Keratinocyte (primary cell): ENCODE data around the gene TMEM63B. TPM values are rescaled to one million over a fixed set of nuclear protein-coding genes. Genes with fewer than 3 reads are reported as not detected.

Source experiments
- DNase-seq: peaks from one replicate; pipeline ENCODE4 v3.0.0-alpha.2; 2011; ENCODE audit warnings: low read depth, missing footprints, low spot score
- FAIRE-seq: peaks from 2 replicates; lab custom pipeline; 2011; peaks lifted over from hg19 to GRCh38; lab: Jason Lieb, UNC
- H2AFZ ChIP-seq: 2 replicates; pipeline ENCODE4 v1.6.0; 2012; ENCODE audit warnings: low read length, control low read depth, inconsistent platforms; ENCODE audit not compliant: control insufficient read depth
- H3K27ac ChIP-seq: 2 replicates; pipeline ENCODE4 v1.5.1; 2011; ENCODE audit warnings: low read length; ENCODE audit not compliant: control insufficient read depth, insufficient read depth
- H3K27me3 ChIP-seq: 3 replicates; pipeline ENCODE4 v1.6.0; 2011; ENCODE audit warnings: low read length; ENCODE audit not compliant: control insufficient read depth, insufficient read depth; ENCODE audit errors: extremely low read depth
- H3K36me3 ChIP-seq, 2 experiments: 2 replicates in 1 of 2; 3 replicates in 1 of 2; pipeline ENCODE4 v1.5.1; 2011; ENCODE audit warnings: low read length in 2 of 2, mild to moderate bottlenecking in 1 of 2; ENCODE audit not compliant: control insufficient read depth in 2 of 2, insufficient read depth in 2 of 2; ENCODE audit errors: extremely low read depth in 1 of 2
- H3K4me1 ChIP-seq: 3 replicates; pipeline ENCODE4 v1.5.1; 2011; ENCODE audit warnings: low read length; ENCODE audit not compliant: control insufficient read depth, insufficient read depth; ENCODE audit errors: extremely low read depth
- H3K4me2 ChIP-seq: 3 replicates; pipeline ENCODE4 v1.6.0; 2011; ENCODE audit warnings: low read depth, low read length; ENCODE audit not compliant: control insufficient read depth, insufficient read depth; ENCODE audit errors: extremely low read depth
- H3K4me3 ChIP-seq, 3 experiments: fragments of 200-600 bp in 1 of 3; sonication (generic) in 1 of 3; 2 replicates in 2 of 3; 3 replicates in 1 of 3; pipeline ENCODE4 v1.5.1; 2011 to 2016; ENCODE audit warnings: low read length in 3 of 3, mild to moderate bottlenecking in 3 of 3, control low read depth in 2 of 3, inconsistent platforms in 1 of 3, low read depth in 1 of 3, mixed read lengths in 1 of 3, mixed run types in 1 of 3, moderate library complexity in 1 of 3; ENCODE audit not compliant: control insufficient read depth in 2 of 3, insufficient read depth in 2 of 3; ENCODE audit errors: extremely low read depth in 1 of 3
- H3K79me2 ChIP-seq: 2 replicates; pipeline ENCODE4 v1.6.0; 2012; ENCODE audit warnings: low read length; ENCODE audit not compliant: control insufficient read depth, insufficient read depth
- H3K9ac ChIP-seq: 3 replicates; pipeline ENCODE4 v1.6.0; 2011; ENCODE audit warnings: low read length; ENCODE audit not compliant: control insufficient read depth, insufficient read depth; ENCODE audit errors: extremely low read depth
- H3K9me1 ChIP-seq: 3 replicates; pipeline ENCODE4 v1.6.0; 2011; ENCODE audit warnings: low read length; ENCODE audit not compliant: control insufficient read depth, insufficient read depth; ENCODE audit errors: extremely low read depth
- H3K9me3 ChIP-seq: 2 replicates; pipeline ENCODE4 v1.5.1; 2012; ENCODE audit warnings: low read depth, low read length; ENCODE audit not compliant: control insufficient read depth
- H4K20me1 ChIP-seq: 3 replicates; pipeline ENCODE4 v1.6.0; 2011; ENCODE audit warnings: low read length; ENCODE audit not compliant: control insufficient read depth, insufficient read depth; ENCODE audit errors: extremely low read depth
- CTCF ChIP-seq, 3 experiments: IDR thresholded peaks in 1 of 3; conservative IDR thresholded peaks in 1 of 3; optimal IDR thresholded peaks in 1 of 3; 2 replicates in 2 of 3; 3 replicates in 1 of 3; pipeline versions ENCODE3 to v1.5.1; 2011; ENCODE audit warnings: low read length in 3 of 3, mild to moderate bottlenecking in 3 of 3, moderate library complexity in 2 of 3, control low read depth in 1 of 3, inconsistent platforms in 1 of 3; ENCODE audit not compliant: insufficient read depth in 2 of 3; ENCODE audit errors: extremely low read depth in 1 of 3
- EZH2 ChIP-seq: IDR thresholded peaks from one replicate; pipeline ENCODE4 v1.6.1; 2012; ENCODE audit warnings: inconsistent platforms, mild to moderate bottlenecking, low read length, moderate library complexity
- dilution Hi-C: fragments of 300-500 bp; cut with MboI; formaldehyde crosslinking; loops from one replicate; pipeline ENCODE4 v1.7.0; 2020; ENCODE audit warnings: low sequenced_read_pairs; ENCODE audit not compliant: extremely low pct_ligation_motif_present
- polyA plus RNA-seq, 5 experiments: library from polyadenylated mRNA; depleted of rRNA in 3 of 5; stranded (reverse) in 3 of 5; stranded (forward) in 1 of 5; unstranded in 1 of 5; fragments of >200 nt; gene quantifications; 1 replicate in 1 of 5; 2 replicates in 3 of 5; 3 replicates in 1 of 5; pipeline versions ENCODE4 v1.2.1 to v1.2.3, GENCODE V29; 2011 to 2012; ENCODE audit warnings: missing spikeins in 2 of 5, low read depth in 1 of 5, low replicate concordance in 1 of 5

TMEM63B gene
- polyA plus RNA-seq, 1 donor (not counting 4 experiments of a cell fraction or from before 2014, with no cell fraction given): 64.8 TPM

- Histone ChIP-seq H3K27ac (no peak overlapping the region), H3K9me3 (no peaks in the 10 kb centered on the region), H4K20me1 (no peaks in the 10 kb centered on the region), H3K36me3 (peaks cover 39 to 49% of the 10 kb centered on the region in 2 experiments), H3K9me1 (no peaks in the 10 kb centered on the region), H3K4me1 (no peaks in the 10 kb centered on the region), H3K4me3 (no peak overlapping the region), H2AFZ (no peak overlapping the region), H3K79me2 (no peaks in the 10 kb centered on the region), H3K9ac (no peak overlapping the region), H3K27me3 (no peaks in the 10 kb centered on the region), H3K4me2 (no peak overlapping the region)
- no peak for TF ChIP-seq CTCF (optimal IDR thresholded peaks at IDR 0.05 in 1 of 3, IDR thresholded peaks at IDR 0.05 in 1 of 3, conservative IDR thresholded peaks at IDR 0.05 in 1 of 3; ENCODE audit: extremely low read depth in 1 of 3, insufficient read depth in 2 of 3, low read length in 3 of 3)
- TF ChIP-seq EZH2: no peak
- FAIRE-seq (no peak), DNase-seq (no peak)
- dilution Hi-C loops: no loop called here
Observed at GRCh38 chr6:44152533-44152932, 25.2 kb downstream of the TMEM63B start.

- Histone ChIP-seq H3K4me1 (no peaks in the 10 kb centered on the region), H3K9me1 (no peaks in the 10 kb centered on the region), H3K9me3 (no peaks in the 10 kb centered on the region), H3K4me3 (no peak overlapping the region), H3K4me2 (no peak overlapping the region), H3K9ac (no peak overlapping the region), H3K27ac (no peak overlapping the region), H2AFZ (no peak overlapping the region), H3K27me3 (no peaks in the 10 kb centered on the region), H3K79me2 (no peaks in the 10 kb centered on the region), H3K36me3 (peaks cover 27 to 34% of the 10 kb centered on the region in 2 experiments), H4K20me1 (no peaks in the 10 kb centered on the region)
- FAIRE-seq (no peak), DNase-seq (no peak)
- TF ChIP-seq EZH2: no peak
- TF ChIP-seq CTCF (optimal IDR thresholded peaks at IDR 0.05 in 1 of 3, IDR thresholded peaks at IDR 0.05 in 1 of 3, conservative IDR thresholded peaks at IDR 0.05 in 1 of 3; ENCODE audit: extremely low read depth in 1 of 3, insufficient read depth in 2 of 3, low read length in 3 of 3): no peak
- dilution Hi-C loops: no loop called here
Observed at GRCh38 chr6:44154067-44154466, 26.7 kb downstream of the TMEM63B start.
